Measurements from ENCODE around the gene PLEKHG4.

- TF ChIP-seq CTCF (conservative IDR thresholded peaks at IDR 0.05 in 1 of 2, IDR thresholded peaks at IDR 0.05 in 1 of 2; ENCODE audit: low read depth in 1 of 2, low read length in 2 of 2): no peak
- TF ChIP-seq EZH2 (IDR thresholded peaks at IDR 0.05; ENCODE audit: low read length, missing control alignments): no peak
Measured at GRCh38 chr16:67255553-67256221, 23.6 kb upstream of the PLEKHG4 start.
